C4-2B (cell line): ENCODE results near the gene CARD14.

ENCODE experiments used
- ZFX ChIP-seq: fragments of 450-650 bp; IDR thresholded peaks from 2 replicates; pipeline ENCODE4 v1.6.1; 2017
- TF ChIP-seq, protein P1 (sequence below): fragments of 450-650 bp; conservative IDR thresholded peaks from 2 replicates; pipeline ENCODE4 v1.5.1; 2017; ENCODE audit warnings: mild to moderate bottlenecking

- TF ChIP-seq, protein P1, sequence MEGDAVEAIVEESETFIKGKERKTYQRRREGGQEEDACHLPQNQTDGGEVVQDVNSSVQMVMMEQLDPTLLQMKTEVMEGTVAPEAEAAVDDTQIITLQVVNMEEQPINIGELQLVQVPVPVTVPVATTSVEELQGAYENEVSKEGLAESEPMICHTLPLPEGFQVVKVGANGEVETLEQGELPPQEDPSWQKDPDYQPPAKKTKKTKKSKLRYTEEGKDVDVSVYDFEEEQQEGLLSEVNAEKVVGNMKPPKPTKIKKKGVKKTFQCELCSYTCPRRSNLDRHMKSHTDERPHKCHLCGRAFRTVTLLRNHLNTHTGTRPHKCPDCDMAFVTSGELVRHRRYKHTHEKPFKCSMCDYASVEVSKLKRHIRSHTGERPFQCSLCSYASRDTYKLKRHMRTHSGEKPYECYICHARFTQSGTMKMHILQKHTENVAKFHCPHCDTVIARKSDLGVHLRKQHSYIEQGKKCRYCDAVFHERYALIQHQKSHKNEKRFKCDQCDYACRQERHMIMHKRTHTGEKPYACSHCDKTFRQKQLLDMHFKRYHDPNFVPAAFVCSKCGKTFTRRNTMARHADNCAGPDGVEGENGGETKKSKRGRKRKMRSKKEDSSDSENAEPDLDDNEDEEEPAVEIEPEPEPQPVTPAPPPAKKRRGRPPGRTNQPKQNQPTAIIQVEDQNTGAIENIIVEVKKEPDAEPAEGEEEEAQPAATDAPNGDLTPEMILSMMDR, result no peak
- TF ChIP-seq ZFX, result no peak
Observed at GRCh38 chr17:80214878-80215210, 45.0 kb downstream of the CARD14 start.
